Measurements from ENCODE around the gene NTMT1. TPM values are rescaled to one million over a fixed set of nuclear protein-coding genes. Genes with fewer than 3 reads are reported as not detected.

NTMT1 gene
- polyA plus RNA-seq, 2 of the 4 experiments (the other 2 are of a cell fraction): 49.4 to 92.2 TPM

DNA sequence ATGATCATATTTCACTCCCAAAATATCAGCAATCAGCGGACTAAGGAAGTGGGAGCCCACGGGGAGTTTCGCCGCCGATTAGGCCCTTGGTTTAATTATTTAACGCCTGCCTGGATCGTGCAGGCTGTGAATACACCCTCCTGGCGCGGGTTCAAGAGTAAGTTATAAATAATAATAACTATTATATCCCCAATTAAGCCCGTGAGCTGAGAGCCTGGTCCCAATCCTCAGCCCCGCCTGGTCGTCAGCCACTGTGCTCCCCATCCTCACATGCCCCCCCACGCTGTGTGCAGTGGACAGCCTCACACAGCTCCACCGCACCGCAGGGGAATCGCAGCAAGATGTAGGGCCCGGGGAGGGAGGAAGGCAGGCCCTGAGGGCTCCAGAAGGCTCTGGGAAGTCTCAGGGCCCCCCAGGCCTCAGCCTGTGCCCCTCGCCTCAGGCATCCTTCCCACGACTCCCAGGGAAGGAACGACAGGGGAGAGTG is 28.6 kb downstream of the NTMT1 start (continued):
- no peak for TF ChIP-seq HOXB13 (CRISPR knock-in tag; IDR thresholded peaks at IDR 0.05; ENCODE audit: low read depth)

- TF ChIP-seq CTCF (IDR thresholded peaks at IDR 0.05) (no peak), TFCP2L1 (CRISPR knock-in tag; IDR thresholded peaks at IDR 0.05) (no peak), RFX5 (IDR thresholded peaks at IDR 0.05) (no peak), NPAS2 (CRISPR knock-in tag; IDR thresholded peaks at IDR 0.05; ENCODE audit: borderline replicate concordance) (no peak), ESRRA (IDR thresholded peaks at IDR 0.05; ENCODE audit: borderline replicate concordance, low read length) (no peak)
- no peak for ATAC-seq
- FAIRE-seq: no peak
- CTCF ChIA-PET: interaction anchor here (1.2 to 5.6 kb wide), 8 partner anchors 9 to 135 kb away, joined by 4 to 37 read pairs (median 6); partner anchors contain the start of gene ASB6
- Histone ChIP-seq H3K9me3 (no peaks in the 10 kb centered on the region), H3K27ac (peak overlapping the region in 1 of 2 experiments; percentile 47; a peak in 1 of 6 replicates), H3K4me3 (no peak overlapping the region), H3K4me2 (no peak overlapping the region), H3K4me1 (peaks cover 24% of the 10 kb centered on the region)
- 89% methylated on average over 7 of the region's 7 CpGs for WGBS (ENCODE audit: missing lambda C conversion rate)
- no peak for DNase-seq (ENCODE audit: low read depth in 1 of 2, low spot score in 1 of 2)
- POLR2A ChIA-PET: no interaction called here
Observed at GRCh38 chr9:129655154-129655553, 29.2 kb downstream of the NTMT1 start.

- no peak overlapping the region for H3K4me3 ChIP-seq
- WGBS (ENCODE audit: missing lambda C conversion rate): 89% methylated on average over 7 of the region's 7 CpGs
- peaks cover 20% of the 10 kb centered on the region for H3K4me1 ChIP-seq
- H3K9me3 ChIP-seq: no peaks in the 10 kb centered on the region
- ATAC-seq (no peak), FAIRE-seq (no peak), DNase-seq (ENCODE audit: low read depth in 1 of 2, low spot score in 1 of 2) (no peak)
- TF ChIP-seq ZFP36 (IDR thresholded peaks at IDR 0.05; ENCODE audit: borderline replicate concordance, partially characterized antibody) (no peak), HOXA7 (CRISPR knock-in tag; IDR thresholded peaks at IDR 0.05) (no peak), RNF2 (IDR thresholded peaks at IDR 0.05; ENCODE audit: borderline replicate concordance, low read depth) (no peak), ZNF302 (CRISPR knock-in tag; IDR thresholded peaks at IDR 0.05) (no peak), BCL3 (IDR thresholded peaks at IDR 0.05) (no peak), MYC (IDR thresholded peaks at IDR 0.05; ENCODE audit: borderline replicate concordance, low read length) (no peak)
- TF ChIP-seq, protein P1, sequence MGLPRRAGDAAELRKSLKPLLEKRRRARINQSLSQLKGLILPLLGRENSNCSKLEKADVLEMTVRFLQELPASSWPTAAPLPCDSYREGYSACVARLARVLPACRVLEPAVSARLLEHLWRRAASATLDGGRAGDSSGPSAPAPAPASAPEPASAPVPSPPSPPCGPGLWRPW (IDR thresholded peaks at IDR 0.05): no peak
- TF ChIP-seq, protein P2, sequence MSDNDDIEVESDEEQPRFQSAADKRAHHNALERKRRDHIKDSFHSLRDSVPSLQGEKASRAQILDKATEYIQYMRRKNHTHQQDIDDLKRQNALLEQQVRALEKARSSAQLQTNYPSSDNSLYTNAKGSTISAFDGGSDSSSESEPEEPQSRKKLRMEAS (IDR thresholded peaks at IDR 0.05): no peak
- TF ChIP-seq, protein P3, sequence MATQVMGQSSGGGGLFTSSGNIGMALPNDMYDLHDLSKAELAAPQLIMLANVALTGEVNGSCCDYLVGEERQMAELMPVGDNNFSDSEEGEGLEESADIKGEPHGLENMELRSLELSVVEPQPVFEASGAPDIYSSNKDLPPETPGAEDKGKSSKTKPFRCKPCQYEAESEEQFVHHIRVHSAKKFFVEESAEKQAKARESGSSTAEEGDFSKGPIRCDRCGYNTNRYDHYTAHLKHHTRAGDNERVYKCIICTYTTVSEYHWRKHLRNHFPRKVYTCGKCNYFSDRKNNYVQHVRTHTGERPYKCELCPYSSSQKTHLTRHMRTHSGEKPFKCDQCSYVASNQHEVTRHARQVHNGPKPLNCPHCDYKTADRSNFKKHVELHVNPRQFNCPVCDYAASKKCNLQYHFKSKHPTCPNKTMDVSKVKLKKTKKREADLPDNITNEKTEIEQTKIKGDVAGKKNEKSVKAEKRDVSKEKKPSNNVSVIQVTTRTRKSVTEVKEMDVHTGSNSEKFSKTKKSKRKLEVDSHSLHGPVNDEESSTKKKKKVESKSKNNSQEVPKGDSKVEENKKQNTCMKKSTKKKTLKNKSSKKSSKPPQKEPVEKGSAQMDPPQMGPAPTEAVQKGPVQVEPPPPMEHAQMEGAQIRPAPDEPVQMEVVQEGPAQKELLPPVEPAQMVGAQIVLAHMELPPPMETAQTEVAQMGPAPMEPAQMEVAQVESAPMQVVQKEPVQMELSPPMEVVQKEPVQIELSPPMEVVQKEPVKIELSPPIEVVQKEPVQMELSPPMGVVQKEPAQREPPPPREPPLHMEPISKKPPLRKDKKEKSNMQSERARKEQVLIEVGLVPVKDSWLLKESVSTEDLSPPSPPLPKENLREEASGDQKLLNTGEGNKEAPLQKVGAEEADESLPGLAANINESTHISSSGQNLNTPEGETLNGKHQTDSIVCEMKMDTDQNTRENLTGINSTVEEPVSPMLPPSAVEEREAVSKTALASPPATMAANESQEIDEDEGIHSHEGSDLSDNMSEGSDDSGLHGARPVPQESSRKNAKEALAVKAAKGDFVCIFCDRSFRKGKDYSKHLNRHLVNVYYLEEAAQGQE (IDR thresholded peaks at IDR 0.05): no peak
- CTCF ChIA-PET: interaction anchor here (0.9 to 5.6 kb wide), 12 partner anchors 9 to 135 kb away, joined by 3 to 37 read pairs (median 5); partner anchors contain the start of gene ASB6
- POLR2A ChIA-PET: no interaction called here
- H3K4me2 ChIP-seq: no peak overlapping the region
- H3K27ac ChIP-seq: peak overlapping the region in 1 of 2 experiments; percentile 47; a peak in 1 of 6 replicates
Observed at GRCh38 chr9:129655696-129656095, 29.7 kb downstream of the NTMT1 start.

All from A549 (cell line).